ENCODE measurements around the gene FRMPD2.

The FRMPD2 gene

DNA sequence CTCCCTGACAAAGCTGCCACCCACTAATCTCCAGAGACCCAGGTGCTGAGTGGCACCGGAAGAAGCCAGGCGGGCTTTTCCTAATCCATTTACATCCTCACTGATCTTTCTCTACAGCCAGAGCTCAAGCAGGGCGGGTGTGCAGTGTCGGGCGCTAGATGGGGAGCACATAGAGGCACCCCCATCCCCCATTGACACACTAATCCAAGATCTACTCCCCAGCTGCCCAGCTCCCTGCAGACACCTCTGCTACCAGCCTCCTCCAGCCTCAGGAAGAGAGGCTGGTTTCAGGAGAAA, 22.2 kb downstream of the FRMPD2 start:
- DNase-seq (ENCODE audit: low read depth) = no peak
- no peak overlapping the region for H3K4me3 ChIP-seq (ENCODE audit: low read depth, low read length)
- TF ChIP-seq MAX (IDR thresholded peaks at IDR 0.05; ENCODE audit: low read depth, low read length) = no peak
- TF ChIP-seq CTCF (IDR thresholded peaks at IDR 0.05; ENCODE audit: low read depth, low read length) = no peak
- no peak for TF ChIP-seq MYC (IDR thresholded peaks at IDR 0.05; ENCODE audit: low read depth, low read length)

DNA sequence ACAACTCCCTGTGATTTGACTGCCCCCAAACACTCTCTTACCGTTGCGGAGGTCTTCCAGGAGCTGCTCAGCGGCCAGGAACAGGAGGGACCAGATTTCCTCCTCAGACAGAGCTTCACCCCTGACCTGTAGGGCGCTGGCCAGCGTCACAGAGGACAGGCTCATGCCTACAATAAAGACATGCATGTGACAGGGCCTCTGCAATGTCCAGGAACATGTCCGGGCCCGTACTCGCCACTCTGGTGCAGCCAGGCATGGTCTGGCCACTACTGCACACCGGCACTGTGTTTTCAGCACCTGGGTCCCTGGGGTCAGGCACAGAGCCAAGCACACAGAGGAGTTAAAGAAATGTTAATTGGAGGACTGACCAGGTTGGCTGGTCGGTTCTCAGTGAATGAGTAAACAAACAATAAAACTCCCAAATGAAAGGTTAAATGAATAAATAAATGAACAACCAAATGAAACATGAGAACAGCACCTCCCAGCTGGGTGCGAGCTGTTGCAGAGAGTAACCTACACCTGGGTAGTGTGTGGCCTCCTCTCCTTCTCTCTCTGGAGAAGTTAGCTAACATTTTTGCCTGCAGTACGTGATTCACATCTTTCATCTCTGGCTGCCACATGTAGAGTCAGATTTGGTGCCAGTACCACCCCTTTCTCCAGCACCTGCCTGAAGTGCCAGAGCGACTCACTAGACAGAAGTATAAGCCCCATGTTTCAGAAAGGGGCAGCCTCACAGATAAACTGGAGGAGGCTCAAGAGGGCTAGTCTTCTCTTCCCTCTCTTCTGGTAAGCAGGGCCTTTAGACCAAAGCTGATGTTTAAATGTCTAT, 22.8 kb downstream of the FRMPD2 start:
- DNase-seq (ENCODE audit: low read depth) = no peak
- TF ChIP-seq MAX (IDR thresholded peaks at IDR 0.05; ENCODE audit: low read depth, low read length) = no peak
- no peak for TF ChIP-seq MYC (IDR thresholded peaks at IDR 0.05; ENCODE audit: low read depth, low read length)
- no peak for TF ChIP-seq CTCF (IDR thresholded peaks at IDR 0.05; ENCODE audit: low read depth, low read length)
- no peak overlapping the region for H3K4me3 ChIP-seq (ENCODE audit: low read depth, low read length)

GRCh38 chr10:48251152-48251524, 23.4 kb downstream of the FRMPD2 start:
- TF ChIP-seq CTCF (IDR thresholded peaks at IDR 0.05; ENCODE audit: low read depth, low read length) (no peak), POLR2A (IDR thresholded peaks at IDR 0.05; ENCODE audit: extremely low read depth, insufficient read length) (no peak), MYC (IDR thresholded peaks at IDR 0.05; ENCODE audit: low read depth, low read length) (no peak)
- H3K4me3 ChIP-seq (ENCODE audit: low read depth, low read length) = no peak overlapping the region
- DNase-seq (ENCODE audit: low read depth) = no peak

DNA sequence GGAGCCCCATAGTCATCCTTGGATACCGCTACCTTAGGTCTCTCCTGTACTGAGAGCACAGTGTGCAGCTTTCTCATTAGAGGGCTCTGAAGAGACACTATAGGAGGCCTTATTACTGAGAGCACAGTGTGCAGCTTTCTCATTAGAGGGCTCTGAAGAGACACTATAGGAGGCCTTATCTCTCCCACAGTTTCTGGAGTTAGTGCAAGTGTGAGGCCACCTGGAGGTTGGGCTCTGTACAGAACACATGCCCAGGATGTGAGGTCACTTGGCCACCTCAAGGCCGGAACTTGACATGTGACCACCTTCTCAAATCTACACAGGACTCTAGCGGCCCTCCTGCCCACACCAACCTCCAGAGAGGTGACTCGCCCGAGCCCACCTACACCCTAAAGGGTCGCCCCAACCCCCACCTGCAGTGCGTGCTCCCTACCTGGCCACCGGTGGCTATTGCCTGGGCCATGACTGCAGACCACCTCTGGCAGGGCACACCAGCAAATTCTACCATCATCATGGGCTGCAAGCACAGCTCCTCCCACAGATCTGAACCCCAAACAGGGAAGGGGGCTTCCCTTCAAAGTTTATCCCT, 24.6 kb downstream of the FRMPD2 start:
- no peak for DNase-seq (ENCODE audit: low read depth)
- TF ChIP-seq MYC (IDR thresholded peaks at IDR 0.05; ENCODE audit: low read depth, low read length) (no peak), MAX (IDR thresholded peaks at IDR 0.05; ENCODE audit: low read depth, low read length) (no peak), CTCF (IDR thresholded peaks at IDR 0.05; ENCODE audit: low read depth, low read length) (no peak), POLR2A (IDR thresholded peaks at IDR 0.05; ENCODE audit: extremely low read depth, insufficient read length) (no peak)
- H3K4me3 ChIP-seq (ENCODE audit: low read depth, low read length) = no peak overlapping the region

- 0 out of 2 replicates have a peak, but pooled peaks have one; percentile 5 for TF ChIP-seq MAX (IDR thresholded peaks at IDR 0.05; ENCODE audit: low read depth, low read length)
- no peak for TF ChIP-seq POLR2A (IDR thresholded peaks at IDR 0.05; ENCODE audit: extremely low read depth, insufficient read length)
- DNase-seq (ENCODE audit: low read depth) = no peak
- no peak overlapping the region for H3K4me3 ChIP-seq (ENCODE audit: low read depth, low read length)
Measured at GRCh38 chr10:48249004-48249762, 25.3 kb downstream of the FRMPD2 start.

DNA sequence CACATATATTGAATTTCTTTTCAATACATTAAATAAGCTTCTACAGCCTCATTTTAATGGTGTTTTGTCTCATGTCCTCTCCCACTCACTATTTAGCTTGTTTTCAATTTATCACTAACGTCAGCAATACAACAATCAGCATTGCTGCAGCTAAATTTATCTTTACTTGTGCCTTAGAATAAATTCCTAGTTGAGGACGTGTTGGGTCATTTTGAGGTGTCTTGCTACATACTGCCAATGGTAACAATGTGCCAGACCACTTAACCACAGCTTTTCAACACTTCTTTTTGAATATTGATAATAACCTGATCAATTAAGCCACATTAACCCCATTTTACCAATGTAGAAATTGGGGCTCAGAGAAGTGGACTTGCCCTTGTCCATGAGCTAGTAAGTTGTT, 26.0 kb downstream of the FRMPD2 start:
- no peak for TF ChIP-seq CTCF (IDR thresholded peaks at IDR 0.05; ENCODE audit: low read depth, low read length)
- TF ChIP-seq MYC (IDR thresholded peaks at IDR 0.05; ENCODE audit: low read depth, low read length) = no peak
- TF ChIP-seq MAX (IDR thresholded peaks at IDR 0.05; ENCODE audit: low read depth, low read length) = no peak
- no peak for TF ChIP-seq POLR2A (IDR thresholded peaks at IDR 0.05; ENCODE audit: extremely low read depth, insufficient read length)
- no peak overlapping the region for H3K4me3 ChIP-seq (ENCODE audit: low read depth, low read length)
- no peak for DNase-seq (ENCODE audit: low read depth)

Measured in NB4 (cell line).